Measurements from ENCODE around the gene RC3H2. TPM values are rescaled to one million over a fixed set of nuclear protein-coding genes. Genes with fewer than 3 reads are reported as not detected.

The RC3H2 gene
- polyA plus RNA-seq, 2 of the 4 experiments (the other 2 are of a cell fraction) = 15.1 to 43.6 TPM

- DNase-seq (ENCODE audit: low read depth in 1 of 2, low spot score in 1 of 2) = no peak
- Histone ChIP-seq H3K4me3 (no peak overlapping the region), H3K27ac (no peak overlapping the region), H3K4me1 (no peaks in the 10 kb centered on the region), H3K9me3 (no peaks in the 10 kb centered on the region), H3K4me2 (no peak overlapping the region)
- ChIA-PET CTCF (no interaction called here), POLR2A (no interaction called here)
- TF ChIP-seq RAD21 (conservative IDR thresholded peaks at IDR 0.05 in 1 of 2, IDR thresholded peaks at IDR 0.05 in 1 of 2) (no peak), SMC3 (IDR thresholded peaks at IDR 0.05) (no peak), NFE2L2 (conservative IDR thresholded peaks at IDR 0.05; ENCODE audit: low read length) (no peak), HES2 (IDR thresholded peaks at IDR 0.05) (no peak), POLR2AphosphoS2 (conservative IDR thresholded peaks at IDR 0.05; ENCODE audit: low read length) (no peak), FOSB (CRISPR knock-in tag; IDR thresholded peaks at IDR 0.05) (no peak), TFCP2L1 (CRISPR knock-in tag; IDR thresholded peaks at IDR 0.05) (no peak), HDAC2 (IDR thresholded peaks at IDR 0.05) (no peak), RARB (CRISPR knock-in tag; IDR thresholded peaks at IDR 0.05) (no peak), MAX (IDR thresholded peaks at IDR 0.05) (no peak), KDM1A (IDR thresholded peaks at IDR 0.05; ENCODE audit: low read depth) (no peak), FOSL2 (IDR thresholded peaks at IDR 0.05) (no peak), FOSL2 (CRISPR knock-in tag; IDR thresholded peaks at IDR 0.05) (no peak)
- 47% methylated on average over 2 of the region's 2 CpGs for WGBS (ENCODE audit: missing lambda C conversion rate)
- no peak for ATAC-seq
- FAIRE-seq = no peak
Observed at GRCh38 chr9:122918310-122918709, 13.2 kb upstream of the RC3H2 start.

GRCh38 chr9:122912964-122913673 lies 8.0 kb upstream of the RC3H2 start, which contains the start of gene ZBTB6:
ZBTB6 (minus strand) TSS chr9:122913323; CDS start chr9:122912072, 1,251 bp downstream.
- ATAC-seq (peak; percentile 100), DNase-seq (ENCODE audit: low read depth in 1 of 2, low spot score in 1 of 2) (peak; percentile 87 to 88), FAIRE-seq (peak; percentile 23)
- Histone ChIP-seq H3K4me2 (peak within 1 kb of the TSS; percentile 98), H3K4me1 (peaks cover 8% of the 10 kb centered on the region), H3K27ac (peak within 1 kb of the TSS; percentile 80 to 95), H3K9me3 (no peaks in the 10 kb centered on the region), H3K4me3 (peak within 1 kb of the TSS; percentile 62)
- under 1% methylated on average over 35 of the region's 35 CpGs for WGBS (ENCODE audit: missing lambda C conversion rate)
- ChIA-PET CTCF (interaction anchor here (0.7 to 1.1 kb wide), 2 partner anchors 94 to 117 kb away, joined by 3 read pairs; no protein-coding TSS in a partner anchor), POLR2A (interaction anchor here (0.6 to 2.5 kb wide), 9 partner anchors 9 to 78 kb away, joined by 3 to 38 read pairs (median 6); partner anchors contain the start of genes RABGAP1, RC3H2 and ZBTB26)
- TF ChIP-seq BHLHE40 (IDR thresholded peaks at IDR 0.05; ENCODE audit: low read depth, low read length) (no peak), MAFK (IDR thresholded peaks at IDR 0.05; ENCODE audit: partially characterized antibody) (no peak), CHD2 (IDR thresholded peaks at IDR 0.05; ENCODE audit: low read length, partially characterized antibody) (peak; percentile 57), FOSL2 (IDR thresholded peaks at IDR 0.05) (no peak), FOSL2 (CRISPR knock-in tag; IDR thresholded peaks at IDR 0.05) (no peak), CBX2 (IDR thresholded peaks at IDR 0.05; ENCODE audit: borderline replicate concordance, low read depth) (no peak), RNF2 (IDR thresholded peaks at IDR 0.05; ENCODE audit: borderline replicate concordance, low read depth) (no peak), ELK1 (IDR thresholded peaks at IDR 0.05; ENCODE audit: low read depth, low read length) (no peak), FOXS1 (CRISPR knock-in tag; IDR thresholded peaks at IDR 0.05) (no peak), JUN (IDR thresholded peaks at IDR 0.05) (peak; percentile 86 to 95), KDM5A (IDR thresholded peaks at IDR 0.05) (peak; percentile 55), POLR2A (IDR thresholded peaks at IDR 0.05; ENCODE audit: low read length) (peak; percentile 8; the same call in 1 of the 2 replicates), HMGXB4 (CRISPR knock-in tag; IDR thresholded peaks at IDR 0.05; ENCODE audit: borderline replicate concordance) (0 out of 2 replicates have a peak, but pooled peaks have one; percentile 24), TP53 (CRISPR knock-in tag; IDR thresholded peaks at IDR 0.05) (no peak; the same call in 1 of the 2 replicates), TFCP2L1 (CRISPR knock-in tag; IDR thresholded peaks at IDR 0.05) (no peak), ESRRA (IDR thresholded peaks at IDR 0.05; ENCODE audit: borderline replicate concordance, low read length) (no peak), KDM1A (IDR thresholded peaks at IDR 0.05; ENCODE audit: low read depth) (no peak), HOXB5 (CRISPR knock-in tag; IDR thresholded peaks at IDR 0.05) (no peak), CEBPB (IDR thresholded peaks at IDR 0.05) (no peak), HOXB13 (CRISPR knock-in tag; IDR thresholded peaks at IDR 0.05; ENCODE audit: low read depth) (no peak), PHF8 (IDR thresholded peaks at IDR 0.05; ENCODE audit: borderline replicate concordance, low read depth) (peak; percentile 68), PBX3 (IDR thresholded peaks at IDR 0.05) (no peak), ZSCAN20 (CRISPR knock-in tag; IDR thresholded peaks at IDR 0.05) (no peak), MAX (IDR thresholded peaks at IDR 0.05) (peak; percentile 51; the same call in 1 of the 2 replicates)
